GM21447 (cell line): Measurements from ENCODE around the gene PLEKHG3.

Source experiments
- ATAC-seq: cut with Tn5 transposase; IDR thresholded peaks from one replicate; pipeline ENCODE4 v1.9.1; 2021; ENCODE audit not compliant: unreplicated experiment

Gene PLEKHG3

GRCh38 chr14:64706119-64706592 is 1.9 kb downstream of the PLEKHG3 start:
- no peak for ATAC-seq

DNA sequence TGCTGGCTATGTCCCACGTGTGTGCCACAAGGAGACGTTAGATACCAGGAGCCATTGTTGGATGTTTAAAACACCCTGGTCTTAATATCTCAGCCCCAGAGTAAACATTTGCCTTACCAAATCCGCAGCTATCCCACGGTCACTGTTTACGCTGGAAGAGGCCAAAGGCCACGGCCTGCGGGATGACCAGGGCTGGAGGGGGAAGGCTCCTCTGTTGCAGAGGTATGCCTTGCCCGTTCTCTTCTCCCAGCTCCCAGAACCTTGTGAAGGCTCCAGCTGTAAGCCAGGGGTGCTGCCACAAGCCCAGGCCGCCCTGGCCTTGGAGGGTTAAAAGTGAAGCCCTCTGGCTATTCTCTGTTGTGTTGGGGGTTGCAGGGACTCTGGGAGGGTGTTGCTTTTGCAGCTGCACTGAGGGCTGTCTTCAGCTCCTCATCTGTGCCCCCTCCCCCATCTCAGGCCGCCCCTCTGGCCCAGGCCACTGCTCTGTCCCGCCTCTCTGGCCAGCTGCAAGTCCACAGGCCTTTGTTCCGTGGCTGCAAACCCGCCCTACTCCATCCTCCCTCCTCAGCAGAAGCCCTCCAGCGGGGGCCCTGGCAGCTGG is 2.5 kb downstream of the PLEKHG3 start:
- ATAC-seq: no peak

GRCh38 chr14:64707661-64708060 is 3.4 kb downstream of the PLEKHG3 start:
- ATAC-seq: no peak

DNA sequence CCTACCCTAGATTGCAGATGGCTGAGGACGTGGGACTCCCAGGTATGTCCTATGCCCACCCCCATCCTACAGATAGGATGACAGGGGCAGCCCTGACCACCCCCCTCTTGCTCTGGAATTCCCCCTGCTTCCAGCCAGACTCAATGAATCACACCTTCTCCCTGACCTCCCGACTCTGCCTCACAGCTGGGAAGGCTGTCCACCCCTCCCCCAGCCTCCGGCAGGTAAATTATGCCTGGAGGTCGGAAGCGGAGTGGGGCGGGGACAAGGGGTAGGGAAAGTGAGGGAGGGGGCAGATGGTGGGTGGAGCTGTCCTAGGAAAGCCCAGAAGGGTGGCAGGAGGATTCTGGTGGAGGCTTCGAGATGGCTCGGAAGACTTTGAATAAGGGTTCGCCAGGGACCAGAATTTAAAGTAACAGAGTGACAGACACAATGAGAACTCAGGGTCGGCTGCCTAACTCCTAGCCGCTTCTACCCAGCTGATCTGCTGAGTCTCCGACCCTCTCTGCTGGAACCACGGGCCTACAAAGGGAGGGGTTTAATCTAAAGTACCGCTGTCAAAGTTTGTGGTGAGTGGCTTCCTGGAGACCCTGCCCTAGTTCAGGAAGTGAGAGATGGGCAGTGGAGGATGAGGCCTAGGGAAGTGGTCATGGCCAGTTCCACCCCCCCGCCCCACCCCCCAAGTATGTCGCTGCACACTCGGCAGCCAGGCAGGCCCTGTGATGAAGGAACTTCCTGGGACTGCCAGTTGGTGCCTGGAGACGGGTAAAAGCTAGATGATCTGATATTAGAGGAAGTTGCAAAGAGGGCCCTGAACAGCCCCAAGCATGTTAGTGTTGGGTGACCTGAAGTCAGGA is 4.2 kb downstream of the PLEKHG3 start:
- no peak for ATAC-seq

GRCh38 chr14:64709126-64709525 is 4.9 kb downstream of the PLEKHG3 start:
- ATAC-seq: no peak

- no peak for ATAC-seq
Measured at GRCh38 chr14:64711039-64711438, 6.8 kb downstream of the PLEKHG3 start.

DNA sequence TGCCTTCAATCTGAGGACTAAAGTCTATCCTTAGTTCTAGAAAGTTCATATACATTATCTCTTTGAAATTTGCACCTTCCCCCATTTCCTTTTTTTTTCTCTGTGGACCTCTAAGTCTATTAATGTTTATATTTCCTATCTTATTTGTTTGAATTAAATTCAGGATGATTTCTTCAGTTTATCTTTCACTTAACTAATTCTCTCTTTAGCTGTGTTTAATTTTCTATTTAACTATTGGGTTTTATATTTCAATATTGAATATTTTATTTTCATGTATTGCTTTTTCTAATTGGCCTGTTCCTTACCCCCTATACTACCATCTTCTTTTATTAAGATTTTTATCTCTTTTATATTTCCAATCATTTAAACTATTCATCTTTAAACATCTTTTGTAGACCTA is 9.5 kb downstream of the PLEKHG3 start:
- ATAC-seq: no peak

- ATAC-seq: no peak
Measured at GRCh38 chr14:64714432-64715025, 10.3 kb downstream of the PLEKHG3 start.

GRCh38 chr14:64715146-64715627 is 11.0 kb downstream of the PLEKHG3 start:
- ATAC-seq: no peak

- ATAC-seq: no peak
Measured at GRCh38 chr14:64715628-64716412, 11.6 kb downstream of the PLEKHG3 start.

DNA sequence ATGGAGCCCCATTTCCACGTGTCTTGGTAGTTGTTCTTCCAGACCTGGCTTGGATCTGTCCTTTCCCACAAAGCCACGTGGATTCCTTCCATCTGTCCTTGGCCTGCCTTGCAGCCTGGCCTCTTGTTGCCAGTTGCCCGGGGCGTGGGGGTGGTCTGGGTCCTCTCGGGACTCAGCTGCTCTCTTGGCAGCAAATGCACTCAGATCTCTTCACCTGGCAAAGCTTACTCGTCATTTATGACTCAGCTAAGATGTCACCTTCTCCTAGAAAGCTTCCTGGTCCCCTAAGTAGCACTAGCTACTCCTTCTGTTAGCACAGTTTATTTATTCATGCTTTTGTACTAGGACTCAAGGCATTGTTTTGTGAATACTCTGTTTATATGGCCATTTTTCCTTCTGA is 13.6 kb downstream of the PLEKHG3 start:
- ATAC-seq: no peak

DNA sequence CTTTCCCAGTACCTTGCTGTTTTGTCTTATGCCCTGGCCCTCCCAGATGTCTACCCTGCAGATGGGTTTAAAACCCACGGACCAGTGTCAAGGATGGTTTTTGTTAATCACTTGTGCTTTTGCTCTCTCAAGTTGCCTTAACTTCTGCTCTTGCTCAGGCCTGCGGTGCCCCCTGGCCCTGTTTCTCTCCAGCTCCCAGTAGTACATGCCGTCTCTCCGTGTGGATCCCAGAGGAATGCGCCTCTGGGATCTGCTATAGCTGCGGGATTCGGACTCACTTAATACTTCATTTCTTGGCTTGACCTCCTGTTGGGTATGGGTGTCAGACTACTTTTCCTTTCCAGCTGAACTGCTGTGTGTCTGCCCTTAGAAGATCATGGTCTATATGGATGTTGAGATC is 14.5 kb downstream of the PLEKHG3 start:
- ATAC-seq: no peak

GRCh38 chr14:64719601-64720000 is 15.4 kb downstream of the PLEKHG3 start:
- ATAC-seq: no peak

- ATAC-seq: no peak
Measured at GRCh38 chr14:64720131-64720576, 15.9 kb downstream of the PLEKHG3 start.

DNA sequence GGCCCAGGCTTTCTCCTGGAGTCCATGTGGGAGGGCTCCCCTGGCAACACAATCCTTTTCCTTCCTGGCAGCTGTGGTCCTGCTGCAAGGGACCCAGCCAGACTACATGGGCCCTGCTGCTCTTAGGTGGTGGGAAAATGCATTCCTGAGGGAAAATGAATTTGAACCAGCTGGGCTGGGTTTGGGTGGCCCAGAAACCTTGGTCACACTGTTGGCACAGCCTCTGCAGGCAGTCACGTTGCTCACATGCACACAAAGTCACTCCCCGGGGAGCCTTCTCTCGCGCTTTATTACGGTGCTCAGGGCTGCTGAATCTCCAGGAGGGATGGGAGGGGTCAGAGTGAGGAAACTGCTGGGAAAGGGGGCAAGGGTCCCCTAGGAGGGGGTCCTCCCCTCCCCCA is 17.2 kb downstream of the PLEKHG3 start:
- no peak for ATAC-seq

DNA sequence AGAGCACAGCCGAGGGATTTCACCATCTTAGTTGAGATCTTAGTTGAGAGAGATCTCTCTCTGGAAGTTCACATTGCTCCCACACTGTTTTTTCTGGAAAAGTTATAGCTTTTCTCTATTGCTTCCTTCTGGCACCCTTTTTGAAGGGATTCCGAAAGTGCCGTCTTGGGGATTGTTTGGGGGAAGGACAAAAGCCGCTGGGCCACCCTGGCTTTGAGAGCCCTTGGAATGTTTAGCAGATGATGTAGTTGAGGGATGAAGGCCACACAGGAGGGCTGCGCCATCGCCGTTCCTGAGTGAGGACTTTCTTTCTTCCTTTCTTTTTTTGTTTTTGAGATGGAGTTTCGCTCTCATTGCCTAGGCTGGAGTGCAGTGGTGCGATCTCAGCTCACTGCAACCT is 17.7 kb downstream of the PLEKHG3 start:
- no peak for ATAC-seq

GRCh38 chr14:64722842-64723447 is 18.7 kb downstream of the PLEKHG3 start:
- ATAC-seq: no peak

DNA sequence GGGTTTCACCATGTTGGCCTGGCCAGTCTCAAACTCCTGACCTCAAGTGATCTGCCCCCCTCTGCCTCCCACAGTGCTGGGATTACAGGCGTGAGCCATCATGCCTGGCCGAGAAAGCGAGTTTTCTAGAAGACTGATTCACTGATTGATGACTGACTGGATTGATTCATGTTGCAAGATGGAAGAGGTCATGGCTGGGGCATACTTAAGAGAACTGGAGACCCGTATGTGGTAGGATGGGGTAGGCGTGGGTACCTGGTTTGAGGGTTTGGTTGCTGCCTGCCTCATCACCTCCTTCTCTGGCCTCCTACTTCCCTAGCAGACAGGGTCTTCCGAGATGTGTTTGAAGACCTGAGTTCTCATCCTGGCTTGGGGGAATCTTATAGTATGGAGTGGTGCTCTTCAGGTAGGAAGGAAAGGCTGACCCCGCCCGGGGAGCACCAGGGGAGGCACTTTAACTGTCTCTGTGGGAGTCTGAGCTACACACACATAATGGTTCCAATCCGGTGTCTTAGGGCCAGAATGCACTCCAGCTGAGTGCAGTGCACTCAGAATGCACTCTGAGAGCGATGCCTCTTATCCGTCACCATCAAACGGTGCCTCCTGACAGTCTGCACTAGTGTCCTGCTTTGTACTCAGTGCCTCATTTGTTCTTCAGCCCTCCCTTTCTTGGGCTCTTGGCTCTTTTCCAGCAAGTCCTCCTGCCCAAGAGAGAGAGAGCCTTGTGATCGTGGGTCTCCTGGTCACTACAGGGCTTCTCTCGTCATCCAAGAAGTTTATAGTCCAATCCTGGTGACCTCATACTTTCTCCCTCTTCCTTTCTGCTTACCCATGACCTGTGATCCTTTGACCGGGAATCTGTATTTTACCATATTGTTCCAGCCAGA is 19.7 kb downstream of the PLEKHG3 start:
- ATAC-seq: no peak

DNA sequence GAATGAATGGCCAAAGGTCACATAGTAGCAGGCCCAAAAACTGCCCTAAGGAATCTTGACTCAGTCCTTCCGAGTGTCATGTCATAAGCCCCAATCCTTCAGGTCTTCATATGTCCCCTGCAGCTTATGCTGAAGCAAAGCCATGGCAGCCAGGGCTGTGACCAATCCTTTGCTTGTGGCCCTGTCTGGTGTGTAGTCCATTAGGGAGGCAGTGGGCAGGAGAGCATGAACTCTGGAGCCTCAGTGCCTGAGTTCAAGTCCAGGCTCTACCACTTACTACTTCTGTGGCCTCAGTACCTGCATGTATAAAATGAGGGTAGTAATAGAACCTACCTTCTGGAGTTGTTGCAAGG is 20.3 kb downstream of the PLEKHG3 start:
- no peak for ATAC-seq
